Measurements from ENCODE around the gene DYRK3.
A peak's percentile ranks its signal among the peaks of the same experiment; 100 is the strongest.
"Not testable (repeated sequence)": the region's sequence is repeated elsewhere in the genome, so short reads cannot be mapped to it uniquely, and the experiment has no call there.

DYRK3 gene

GRCh38 chr1:206631085-206631509 is 4.2 kb upstream of the DYRK3 start:
- DNase-seq (ENCODE audit: low read depth), result peak; percentile 87

- DNase-seq (ENCODE audit: low read depth), result peak; percentile 94
Measured at GRCh38 chr1:206633708-206634121, 1.6 kb upstream of the DYRK3 start.

- peak; percentile 85 for DNase-seq (ENCODE audit: low read depth)
Measured at GRCh38 chr1:206634365-206635079, 814 bp upstream of the DYRK3 start.

- DNase-seq (ENCODE audit: low read depth), result peak; percentile 17
Measured at GRCh38 chr1:206635978-206636345, 626 bp downstream of the DYRK3 start.

GRCh38 chr1:206636671-206637070 is 1.3 kb downstream of the DYRK3 start:
- no peak for DNase-seq (ENCODE audit: low read depth)

GRCh38 chr1:206637605-206638004 is 2.3 kb downstream of the DYRK3 start:
- no peak for DNase-seq (ENCODE audit: low read depth)

GRCh38 chr1:206642074-206642473 is 6.7 kb downstream of the DYRK3 start:
- not testable (repeated sequence) for DNase-seq (ENCODE audit: low read depth)

GRCh38 chr1:206643118-206643698 is 7.9 kb downstream of the DYRK3 start:
- DNase-seq (ENCODE audit: low read depth), result no peak

GRCh38 chr1:206646504-206646903 is 11.2 kb downstream of the DYRK3 start:
- no peak for DNase-seq (ENCODE audit: low read depth)

GRCh38 chr1:206647224-206647623 is 11.9 kb downstream of the DYRK3 start:
- no peak for DNase-seq (ENCODE audit: low read depth)

- no peak for DNase-seq (ENCODE audit: low read depth)
Measured at GRCh38 chr1:206649261-206649921, 14.1 kb downstream of the DYRK3 start.

- DNase-seq (ENCODE audit: low read depth), result no peak
Measured at GRCh38 chr1:206651014-206651413, 15.7 kb downstream of the DYRK3 start.

GRCh38 chr1:206651958-206652890 is 16.9 kb downstream of the DYRK3 start:
- no peak for DNase-seq (ENCODE audit: low read depth)

- DNase-seq (ENCODE audit: low read depth), result no peak
Measured at GRCh38 chr1:206653715-206654459, 18.6 kb downstream of the DYRK3 start.

- DNase-seq (ENCODE audit: low read depth), result no peak
Measured at GRCh38 chr1:206654828-206655227, 19.5 kb downstream of the DYRK3 start.

- DNase-seq (ENCODE audit: low read depth), result no peak
Measured at GRCh38 chr1:206655471-206655882, 20.1 kb downstream of the DYRK3 start.

- no peak for DNase-seq (ENCODE audit: low read depth)
Measured at GRCh38 chr1:206656936-206657335, 21.6 kb downstream of the DYRK3 start.

GRCh38 chr1:206657751-206658150 is 22.4 kb downstream of the DYRK3 start:
- DNase-seq (ENCODE audit: low read depth), result no peak

- no peak for DNase-seq (ENCODE audit: low read depth)
Measured at GRCh38 chr1:206658264-206658980, 23.1 kb downstream of the DYRK3 start.

- DNase-seq (ENCODE audit: low read depth), result no peak
Measured at GRCh38 chr1:206658981-206659273, 23.6 kb downstream of the DYRK3 start.

GRCh38 chr1:206660136-206660535 is 24.8 kb downstream of the DYRK3 start:
- DNase-seq (ENCODE audit: low read depth), result no peak

Measured in iris pigment epithelial cell (primary cell).